ENCODE data around the gene EVC2. TPM values are rescaled to one million over a fixed set of nuclear protein-coding genes. Genes with fewer than 3 reads are reported as not detected.

EVC2 gene
- total and polyA plus RNA-seq, 2 of the 4 experiments (the other 2 are of a cell fraction): 2.7 to 5.9 TPM

DNA sequence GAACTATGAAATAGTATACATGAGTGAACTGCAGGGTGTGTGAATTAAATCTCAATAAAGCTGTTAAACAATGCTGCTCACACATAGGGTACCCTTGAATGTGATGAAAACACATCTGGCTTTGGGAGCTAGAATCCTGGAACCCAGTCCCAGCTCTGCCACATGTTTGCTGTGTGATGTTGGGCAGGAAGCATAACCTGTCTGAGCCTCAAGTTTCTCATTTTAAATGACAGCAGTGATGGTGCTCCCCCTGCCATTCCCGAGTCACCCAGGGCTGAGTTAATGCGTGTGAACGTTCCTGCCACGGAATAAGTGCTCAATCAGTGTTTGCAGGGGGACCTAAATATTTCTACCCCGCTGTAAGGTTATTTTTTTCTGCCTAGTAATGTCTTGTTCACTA is 13.6 kb upstream of the EVC2 start:
- TF ChIP-seq SMC3 (IDR thresholded peaks at IDR 0.05; ENCODE audit: low read depth, low read length) (no peak), RFX5 (IDR thresholded peaks at IDR 0.05; ENCODE audit: low read depth, low read length) (no peak), MXI1 (IDR thresholded peaks at IDR 0.05; ENCODE audit: borderline replicate concordance, low read depth, low read length) (no peak), BHLHE40 (IDR thresholded peaks at IDR 0.05; ENCODE audit: low read depth, low read length) (no peak), CEBPB (IDR thresholded peaks at IDR 0.05; ENCODE audit: low read depth, low read length) (no peak), MAFK (IDR thresholded peaks at IDR 0.05; ENCODE audit: low read depth, low read length) (no peak), CHD1 (IDR thresholded peaks at IDR 0.05; ENCODE audit: low read depth, low read length) (no peak), NFE2L2 (IDR thresholded peaks at IDR 0.05; ENCODE audit: low read depth, low read length) (no peak), RAD21 (IDR thresholded peaks at IDR 0.05; ENCODE audit: low read length) (no peak), POLR2A (IDR thresholded peaks at IDR 0.05; ENCODE audit: low read depth, low read length) (no peak), MAZ (IDR thresholded peaks at IDR 0.05; ENCODE audit: borderline replicate concordance, low read depth, low read length) (no peak), FOS (IDR thresholded peaks at IDR 0.05; ENCODE audit: low read depth, low read length) (no peak), RCOR1 (IDR thresholded peaks at IDR 0.05; ENCODE audit: insufficient replicate concordance, low read length) (no peak)
- TF ChIP-seq, protein P1, sequence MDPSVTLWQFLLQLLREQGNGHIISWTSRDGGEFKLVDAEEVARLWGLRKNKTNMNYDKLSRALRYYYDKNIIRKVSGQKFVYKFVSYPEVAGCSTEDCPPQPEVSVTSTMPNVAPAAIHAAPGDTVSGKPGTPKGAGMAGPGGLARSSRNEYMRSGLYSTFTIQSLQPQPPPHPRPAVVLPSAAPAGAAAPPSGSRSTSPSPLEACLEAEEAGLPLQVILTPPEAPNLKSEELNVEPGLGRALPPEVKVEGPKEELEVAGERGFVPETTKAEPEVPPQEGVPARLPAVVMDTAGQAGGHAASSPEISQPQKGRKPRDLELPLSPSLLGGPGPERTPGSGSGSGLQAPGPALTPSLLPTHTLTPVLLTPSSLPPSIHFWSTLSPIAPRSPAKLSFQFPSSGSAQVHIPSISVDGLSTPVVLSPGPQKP (IDR thresholded peaks at IDR 0.05; ENCODE audit: borderline replicate concordance, low read depth, low read length): no peak
- TF ChIP-seq, protein P2, sequence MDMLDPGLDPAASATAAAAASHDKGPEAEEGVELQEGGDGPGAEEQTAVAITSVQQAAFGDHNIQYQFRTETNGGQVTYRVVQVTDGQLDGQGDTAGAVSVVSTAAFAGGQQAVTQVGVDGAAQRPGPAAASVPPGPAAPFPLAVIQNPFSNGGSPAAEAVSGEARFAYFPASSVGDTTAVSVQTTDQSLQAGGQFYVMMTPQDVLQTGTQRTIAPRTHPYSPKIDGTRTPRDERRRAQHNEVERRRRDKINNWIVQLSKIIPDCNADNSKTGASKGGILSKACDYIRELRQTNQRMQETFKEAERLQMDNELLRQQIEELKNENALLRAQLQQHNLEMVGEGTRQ (IDR thresholded peaks at IDR 0.05; ENCODE audit: low read depth, low read length): no peak
- TF ChIP-seq, protein P3, sequence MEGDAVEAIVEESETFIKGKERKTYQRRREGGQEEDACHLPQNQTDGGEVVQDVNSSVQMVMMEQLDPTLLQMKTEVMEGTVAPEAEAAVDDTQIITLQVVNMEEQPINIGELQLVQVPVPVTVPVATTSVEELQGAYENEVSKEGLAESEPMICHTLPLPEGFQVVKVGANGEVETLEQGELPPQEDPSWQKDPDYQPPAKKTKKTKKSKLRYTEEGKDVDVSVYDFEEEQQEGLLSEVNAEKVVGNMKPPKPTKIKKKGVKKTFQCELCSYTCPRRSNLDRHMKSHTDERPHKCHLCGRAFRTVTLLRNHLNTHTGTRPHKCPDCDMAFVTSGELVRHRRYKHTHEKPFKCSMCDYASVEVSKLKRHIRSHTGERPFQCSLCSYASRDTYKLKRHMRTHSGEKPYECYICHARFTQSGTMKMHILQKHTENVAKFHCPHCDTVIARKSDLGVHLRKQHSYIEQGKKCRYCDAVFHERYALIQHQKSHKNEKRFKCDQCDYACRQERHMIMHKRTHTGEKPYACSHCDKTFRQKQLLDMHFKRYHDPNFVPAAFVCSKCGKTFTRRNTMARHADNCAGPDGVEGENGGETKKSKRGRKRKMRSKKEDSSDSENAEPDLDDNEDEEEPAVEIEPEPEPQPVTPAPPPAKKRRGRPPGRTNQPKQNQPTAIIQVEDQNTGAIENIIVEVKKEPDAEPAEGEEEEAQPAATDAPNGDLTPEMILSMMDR (conservative IDR thresholded peaks at IDR 0.05; ENCODE audit: low read depth, low read length): no peak
- intact Hi-C loops (cut with micrococcal nuclease) (no loop called here), dilution Hi-C loops (cut with HindIII; ENCODE audit: low sequenced_read_pairs, unreplicated experiment) (no loop called here), in situ Hi-C loops (cut with MboI; ENCODE audit: low sequenced_read_pairs) (no loop called here)
- DNase-seq: no peak
- Histone ChIP-seq H3K9me1 (ENCODE audit: insufficient read depth, low read length) (peaks cover 39% of the 10 kb centered on the region), H2BK15ac (ENCODE audit: low read depth, low read length) (peak overlapping the region; percentile 66; the same call in 2 of the 3 replicates), H3K9ac (ENCODE audit: low read depth, low read length) (no peak overlapping the region), H2BK120ac (ENCODE audit: low read depth, low read length) (peak overlapping the region; percentile 58), H2AK9ac (replicated peaks; ENCODE audit: low read depth, low read length, poor library complexity) (peak overlapping the region; percentile 22), H3K79me1 (ENCODE audit: low read depth in 1 of 2, low read length in 2 of 2) (peaks cover 43 to 76% of the 10 kb centered on the region in 2 experiments), H4K8ac (ENCODE audit: low read depth in 2 of 2, low read length in 2 of 2) (peak overlapping the region; percentile 18 to 69; a peak in 3 of 4 replicates), H4K5ac (ENCODE audit: low read depth, low read length) (no peak overlapping the region; the same call in 1 of the 2 replicates), H3K23ac (ENCODE audit: low read depth, low read length) (peak overlapping the region; percentile 1; the same call in 1 of the 2 replicates), H2BK20ac (ENCODE audit: low read depth, low read length) (peak overlapping the region; percentile 8; the same call in 1 of the 2 replicates), H2AK5ac (ENCODE audit: low read depth, low read length) (peak overlapping the region; percentile 36; the same call in 1 of the 2 replicates), H4K91ac (ENCODE audit: insufficient read depth, low read depth, low read length) (peak overlapping the region; percentile 48; the same call in 1 of the 2 replicates), H3K56ac (ENCODE audit: extremely low read depth, insufficient read depth, low read length) (peak overlapping the region; percentile 61), H2AFZ (replicated peaks; ENCODE audit: low read length, poor library complexity) (no peak overlapping the region), H3K4me2 (ENCODE audit: low read depth, low read length) (peak overlapping the region; percentile 28), H3K4me1 (ENCODE audit: control insufficient read depth, insufficient read depth, low read length) (peaks cover 22% of the 10 kb centered on the region), H3K14ac (replicated peaks; ENCODE audit: low read depth, low read length) (no peak overlapping the region; the same call in 1 of the 2 replicates), H3K27me3 (ENCODE audit: control insufficient read depth, insufficient read depth, low read length) (no peaks in the 10 kb centered on the region), H3K4ac (ENCODE audit: low read depth, low read length) (peak overlapping the region; percentile 52; the same call in 1 of the 2 replicates), H3K36me3 (ENCODE audit: control insufficient read depth, insufficient read depth, low read length) (peaks cover 30% of the 10 kb centered on the region), H3K27ac (ENCODE audit: insufficient read depth, low read length) (peak overlapping the region; percentile 46; the same call in 1 of the 2 replicates), H4K20me1 (ENCODE audit: insufficient read depth, low read length) (peaks cover 58% of the 10 kb centered on the region), H3K9me3 (ENCODE audit: control insufficient read depth, insufficient read depth, low read length) (no peaks in the 10 kb centered on the region), H2BK5ac (ENCODE audit: low read depth, low read length, poor library complexity, severe bottlenecking) (peak overlapping the region; percentile 59), H3K4me3 (ENCODE audit: insufficient read depth, low read depth, low read length) (no peak overlapping the region), H3K18ac (ENCODE audit: low read depth, low read length) (peak overlapping the region; percentile 36; the same call in 1 of the 2 replicates)
- ChIA-PET CTCF (interaction anchor here (0.6 to 1.0 kb wide), 2 partner anchors 9 to 69 kb away, joined by 3 read pairs; no protein-coding TSS in a partner anchor), POLR2A (ENCODE audit: unreplicated experiment) (interaction anchor here (1.4 kb wide), 1 partner anchor 11 kb away, joined by 3 read pairs; the partner anchor contains the start of gene EVC)
- no CpG with 5 or more reads among the region's 5 CpGs for WGBS, 2 experiments (ENCODE audit: extremely low coverage in 2 of 2, insufficient read length in 1 of 2)
- ATAC-seq (ENCODE audit: low read depth): no peak; the same call in 1 of the 2 replicates
- BruUV-seq (replicated peaks): no TSS peak

Data from IMR-90 (cell line).